HEK293T (cell line): ENCODE results near the gene ZFP42.

ENCODE experiments used
- BHLHE40 ChIP-seq: fragments of 450-650 bp; IDR thresholded peaks from 2 replicates; pipeline ENCODE4 v1.6.1; 2016; ENCODE audit warnings: mild to moderate bottlenecking, moderate library complexity, borderline replicate concordance
- ELF4 ChIP-seq: fragments of 450-650 bp; IDR thresholded peaks from 2 replicates; pipeline ENCODE4 v1.6.1; 2017; ENCODE audit warnings: antibody characterized with exemption
- FOXM1 ChIP-seq: fragments of 450-650 bp; IDR thresholded peaks from 2 replicates; pipeline ENCODE4 v1.6.1; 2017; ENCODE audit warnings: mild to moderate bottlenecking, borderline replicate concordance
- LEF1 ChIP-seq: fragments of 450-650 bp; IDR thresholded peaks from 2 replicates; pipeline ENCODE4 v1.6.1; 2017; ENCODE audit warnings: mild to moderate bottlenecking, borderline replicate concordance
- PKNOX1 ChIP-seq: fragments of 450-650 bp; IDR thresholded peaks from 2 replicates; pipeline ENCODE4 v1.6.1; 2016
- SP1 ChIP-seq: fragments of 450-650 bp; IDR thresholded peaks from 2 replicates; pipeline ENCODE4 v1.6.1; 2017
- ZNF384 ChIP-seq: fragments of 450-650 bp; IDR thresholded peaks from 2 replicates; pipeline ENCODE4 v1.6.1; 2016

- TF ChIP-seq BHLHE40: no peak
- no peak for TF ChIP-seq LEF1
- TF ChIP-seq FOXM1: no peak
- no peak for TF ChIP-seq SP1
- no peak for TF ChIP-seq PKNOX1
- no peak for TF ChIP-seq ZNF384
- no peak for TF ChIP-seq ELF4
These were observed 19.7 kb downstream of the ZFP42 start for GRCh38 chr4:188015025-188015940.
